GM23338 (cell line): ENCODE results near the gene TOR1AIP2.

Experiments
- TF ChIP-seq, protein P1 (sequence below), 2 experiments: fragments of 200-600 bp in 1 of 2; sonication (generic) in 1 of 2; conservative IDR thresholded peaks; 2 replicates each; pipeline versions ENCODE4 v1.5.1 to v1.6.1; 2016 to 2017; ENCODE audit warnings: antibody characterized with exemption in 2 of 2, low read depth in 2 of 2, mild to moderate bottlenecking in 2 of 2, moderate library complexity in 1 of 2
- TF ChIP-seq, protein P2 (sequence below): IDR thresholded peaks from one replicate; pipeline ENCODE4 v1.6.1; 2018; ENCODE audit warnings: antibody characterized with exemption; ENCODE audit not compliant: unreplicated experiment

DNA sequence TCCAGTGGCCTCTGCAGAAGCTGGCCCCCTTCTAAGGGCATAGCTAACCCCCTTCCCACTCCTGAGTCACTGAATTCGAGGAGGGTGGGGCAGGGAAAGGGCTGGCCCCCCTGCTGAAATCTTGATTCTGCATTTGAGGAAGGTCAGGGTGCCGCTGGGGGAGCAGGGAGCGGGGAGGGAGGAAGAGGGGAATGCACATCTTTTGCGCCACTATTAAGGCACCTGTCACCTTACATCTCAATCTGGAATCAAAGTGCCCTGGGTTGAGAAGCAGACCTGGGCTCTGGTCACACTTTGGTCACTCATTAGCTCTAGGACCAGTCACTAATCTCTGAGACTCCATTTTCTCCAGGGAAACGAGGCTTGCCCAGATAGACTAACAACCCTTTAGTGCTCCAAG lies 62.0 kb downstream of the TOR1AIP2 start:
- TF ChIP-seq, protein P1, sequence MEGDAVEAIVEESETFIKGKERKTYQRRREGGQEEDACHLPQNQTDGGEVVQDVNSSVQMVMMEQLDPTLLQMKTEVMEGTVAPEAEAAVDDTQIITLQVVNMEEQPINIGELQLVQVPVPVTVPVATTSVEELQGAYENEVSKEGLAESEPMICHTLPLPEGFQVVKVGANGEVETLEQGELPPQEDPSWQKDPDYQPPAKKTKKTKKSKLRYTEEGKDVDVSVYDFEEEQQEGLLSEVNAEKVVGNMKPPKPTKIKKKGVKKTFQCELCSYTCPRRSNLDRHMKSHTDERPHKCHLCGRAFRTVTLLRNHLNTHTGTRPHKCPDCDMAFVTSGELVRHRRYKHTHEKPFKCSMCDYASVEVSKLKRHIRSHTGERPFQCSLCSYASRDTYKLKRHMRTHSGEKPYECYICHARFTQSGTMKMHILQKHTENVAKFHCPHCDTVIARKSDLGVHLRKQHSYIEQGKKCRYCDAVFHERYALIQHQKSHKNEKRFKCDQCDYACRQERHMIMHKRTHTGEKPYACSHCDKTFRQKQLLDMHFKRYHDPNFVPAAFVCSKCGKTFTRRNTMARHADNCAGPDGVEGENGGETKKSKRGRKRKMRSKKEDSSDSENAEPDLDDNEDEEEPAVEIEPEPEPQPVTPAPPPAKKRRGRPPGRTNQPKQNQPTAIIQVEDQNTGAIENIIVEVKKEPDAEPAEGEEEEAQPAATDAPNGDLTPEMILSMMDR (conservative IDR thresholded peaks at IDR 0.05; ENCODE audit: low read depth in 2 of 2), result no peak
- TF ChIP-seq, protein P2, sequence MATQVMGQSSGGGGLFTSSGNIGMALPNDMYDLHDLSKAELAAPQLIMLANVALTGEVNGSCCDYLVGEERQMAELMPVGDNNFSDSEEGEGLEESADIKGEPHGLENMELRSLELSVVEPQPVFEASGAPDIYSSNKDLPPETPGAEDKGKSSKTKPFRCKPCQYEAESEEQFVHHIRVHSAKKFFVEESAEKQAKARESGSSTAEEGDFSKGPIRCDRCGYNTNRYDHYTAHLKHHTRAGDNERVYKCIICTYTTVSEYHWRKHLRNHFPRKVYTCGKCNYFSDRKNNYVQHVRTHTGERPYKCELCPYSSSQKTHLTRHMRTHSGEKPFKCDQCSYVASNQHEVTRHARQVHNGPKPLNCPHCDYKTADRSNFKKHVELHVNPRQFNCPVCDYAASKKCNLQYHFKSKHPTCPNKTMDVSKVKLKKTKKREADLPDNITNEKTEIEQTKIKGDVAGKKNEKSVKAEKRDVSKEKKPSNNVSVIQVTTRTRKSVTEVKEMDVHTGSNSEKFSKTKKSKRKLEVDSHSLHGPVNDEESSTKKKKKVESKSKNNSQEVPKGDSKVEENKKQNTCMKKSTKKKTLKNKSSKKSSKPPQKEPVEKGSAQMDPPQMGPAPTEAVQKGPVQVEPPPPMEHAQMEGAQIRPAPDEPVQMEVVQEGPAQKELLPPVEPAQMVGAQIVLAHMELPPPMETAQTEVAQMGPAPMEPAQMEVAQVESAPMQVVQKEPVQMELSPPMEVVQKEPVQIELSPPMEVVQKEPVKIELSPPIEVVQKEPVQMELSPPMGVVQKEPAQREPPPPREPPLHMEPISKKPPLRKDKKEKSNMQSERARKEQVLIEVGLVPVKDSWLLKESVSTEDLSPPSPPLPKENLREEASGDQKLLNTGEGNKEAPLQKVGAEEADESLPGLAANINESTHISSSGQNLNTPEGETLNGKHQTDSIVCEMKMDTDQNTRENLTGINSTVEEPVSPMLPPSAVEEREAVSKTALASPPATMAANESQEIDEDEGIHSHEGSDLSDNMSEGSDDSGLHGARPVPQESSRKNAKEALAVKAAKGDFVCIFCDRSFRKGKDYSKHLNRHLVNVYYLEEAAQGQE, result no peak
